Fibroblast of upper back skin (primary cell): ENCODE measurements around the gene PROC.
"Not testable (repeated sequence)": the region's sequence is repeated elsewhere in the genome, so short reads cannot be mapped to it uniquely, and the experiment has no call there.

ENCODE experiments used
- DNase-seq: peaks from one replicate; pipeline ENCODE4 v3.0.0-alpha.2; 2013

The PROC gene

GRCh38 chr2:127428057-127428814 is 10.0 kb downstream of the PROC start:
- no peak for DNase-seq

DNA sequence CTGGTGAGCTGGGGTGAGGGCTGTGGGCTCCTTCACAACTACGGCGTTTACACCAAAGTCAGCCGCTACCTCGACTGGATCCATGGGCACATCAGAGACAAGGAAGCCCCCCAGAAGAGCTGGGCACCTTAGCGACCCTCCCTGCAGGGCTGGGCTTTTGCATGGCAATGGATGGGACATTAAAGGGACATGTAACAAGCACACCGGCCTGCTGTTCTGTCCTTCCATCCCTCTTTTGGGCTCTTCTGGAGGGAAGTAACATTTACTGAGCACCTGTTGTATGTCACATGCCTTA is 10.5 kb downstream of the PROC start:
- no peak for DNase-seq

DNA sequence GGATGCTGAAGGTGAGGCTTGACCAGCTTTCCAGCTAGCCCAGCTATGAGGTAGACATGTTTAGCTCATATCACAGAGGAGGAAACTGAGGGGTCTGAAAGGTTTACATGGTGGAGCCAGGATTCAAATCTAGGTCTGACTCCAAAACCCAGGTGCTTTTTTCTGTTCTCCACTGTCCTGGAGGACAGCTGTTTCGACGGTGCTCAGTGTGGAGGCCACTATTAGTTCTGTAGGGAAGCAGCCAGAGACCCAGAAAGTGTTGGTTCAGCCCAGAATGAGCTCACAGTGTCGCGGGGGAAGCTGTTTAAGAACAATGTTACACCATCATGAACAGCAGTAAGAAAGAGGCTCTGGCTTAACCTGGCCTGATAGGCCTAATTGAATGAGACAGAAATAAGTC is 11.1 kb downstream of the PROC start:
- DNase-seq = no peak

GRCh38 chr2:127429844-127430425 is 11.7 kb downstream of the PROC start:
- no peak for DNase-seq

- no peak for DNase-seq
These were observed 13.3 kb downstream of the PROC start for GRCh38 chr2:127431408-127432023.

DNA sequence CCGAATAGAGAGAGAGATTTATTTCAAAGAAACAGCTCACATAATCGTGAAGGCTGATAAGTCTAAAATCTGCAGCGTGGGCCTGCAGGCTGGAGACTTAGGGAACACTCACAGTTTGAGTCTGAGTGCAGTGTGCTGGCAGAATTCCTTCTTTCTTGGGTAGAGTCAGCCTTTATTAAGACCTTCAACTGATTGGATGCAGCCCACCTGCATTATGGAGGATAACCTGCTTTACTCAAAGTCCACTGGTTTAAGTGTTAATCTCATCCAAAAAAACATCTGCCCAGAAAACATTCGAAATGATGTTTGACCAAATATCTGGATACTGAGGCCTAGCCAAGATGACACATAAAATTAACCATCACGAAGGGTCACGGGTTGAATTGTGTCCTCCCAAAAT is 16.3 kb downstream of the PROC start:
- DNase-seq = no peak

DNA sequence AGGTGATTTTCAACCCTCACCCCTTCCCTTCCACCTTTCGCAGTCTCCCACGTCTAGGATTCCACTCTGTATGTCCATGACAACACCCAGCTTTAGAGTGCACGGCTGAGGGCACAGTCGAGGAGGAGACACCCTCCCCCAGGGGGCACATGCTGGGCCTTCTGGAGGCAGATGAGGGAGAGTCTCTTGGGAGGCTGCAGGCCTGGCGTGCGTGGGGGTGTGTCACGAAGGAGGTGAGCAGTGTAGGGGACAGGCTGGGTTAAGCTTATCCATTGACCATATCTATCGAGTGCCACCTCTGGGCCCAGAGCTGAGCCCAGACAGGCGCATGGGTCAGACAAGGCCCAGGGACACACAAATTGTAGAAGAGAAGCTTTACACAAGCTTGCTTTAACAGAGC is 18.8 kb downstream of the PROC start:
- no peak for DNase-seq

GRCh38 chr2:127437781-127438726 is 19.8 kb downstream of the PROC start:
- DNase-seq = no peak

DNA sequence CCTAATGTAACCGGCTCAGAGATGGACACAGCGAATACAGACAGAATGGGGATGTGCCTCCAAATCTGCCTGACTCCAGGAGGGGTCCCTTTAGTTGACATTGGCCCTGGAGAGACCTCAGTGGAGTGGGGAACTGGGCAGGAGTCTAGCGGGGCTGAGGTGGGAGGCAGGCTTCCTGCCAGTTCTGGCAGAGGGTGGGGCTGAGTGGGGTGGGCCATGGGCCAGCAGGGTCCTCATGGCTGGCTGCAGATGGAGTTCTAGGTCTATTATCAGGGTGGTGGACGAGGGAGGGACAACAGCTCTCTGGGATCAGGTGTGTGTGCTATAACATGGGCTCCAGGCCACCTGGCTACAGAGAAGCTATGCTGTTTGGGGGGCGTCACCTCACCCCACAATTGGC is 21.1 kb downstream of the PROC start:
- DNase-seq = no peak

DNA sequence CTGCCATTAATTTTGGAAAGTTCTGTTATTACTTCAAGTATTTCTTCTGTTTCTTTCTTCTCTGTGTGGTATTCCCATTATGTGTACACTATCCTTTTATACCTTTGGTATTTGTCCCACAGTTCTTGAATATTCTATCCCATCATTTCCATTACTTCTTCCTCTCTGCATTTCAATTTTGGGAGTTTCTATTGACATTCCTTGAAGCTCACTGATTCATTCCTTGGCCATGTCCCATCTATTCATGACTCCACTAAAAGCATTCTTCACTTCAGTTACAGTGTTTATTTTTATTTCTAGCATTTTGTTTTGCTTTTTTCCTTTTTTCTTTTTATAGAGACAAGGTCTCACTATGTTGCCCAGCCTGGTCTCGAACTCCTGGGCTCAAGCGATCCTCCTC is 30.3 kb downstream of the PROC start:
- DNase-seq = peak; percentile 22

- DNase-seq = no peak
These were observed 31.2 kb downstream of the PROC start for GRCh38 chr2:127449414-127449813.

- DNase-seq = no peak
These were observed 31.7 kb downstream of the PROC start for GRCh38 chr2:127449898-127450297.

- DNase-seq = peak; percentile 17
These were observed 33.8 kb downstream of the PROC start for GRCh38 chr2:127451981-127452380.

- not testable (repeated sequence) for DNase-seq
These were observed 34.2 kb downstream of the PROC start for GRCh38 chr2:127452423-127452822.

GRCh38 chr2:127453013-127453391 is 34.8 kb downstream of the PROC start:
- no peak for DNase-seq

GRCh38 chr2:127453392-127454171 is 35.4 kb downstream of the PROC start:
- DNase-seq = peak; percentile 10

GRCh38 chr2:127454595-127455565 is 36.7 kb downstream of the PROC start:
- no peak for DNase-seq

DNA sequence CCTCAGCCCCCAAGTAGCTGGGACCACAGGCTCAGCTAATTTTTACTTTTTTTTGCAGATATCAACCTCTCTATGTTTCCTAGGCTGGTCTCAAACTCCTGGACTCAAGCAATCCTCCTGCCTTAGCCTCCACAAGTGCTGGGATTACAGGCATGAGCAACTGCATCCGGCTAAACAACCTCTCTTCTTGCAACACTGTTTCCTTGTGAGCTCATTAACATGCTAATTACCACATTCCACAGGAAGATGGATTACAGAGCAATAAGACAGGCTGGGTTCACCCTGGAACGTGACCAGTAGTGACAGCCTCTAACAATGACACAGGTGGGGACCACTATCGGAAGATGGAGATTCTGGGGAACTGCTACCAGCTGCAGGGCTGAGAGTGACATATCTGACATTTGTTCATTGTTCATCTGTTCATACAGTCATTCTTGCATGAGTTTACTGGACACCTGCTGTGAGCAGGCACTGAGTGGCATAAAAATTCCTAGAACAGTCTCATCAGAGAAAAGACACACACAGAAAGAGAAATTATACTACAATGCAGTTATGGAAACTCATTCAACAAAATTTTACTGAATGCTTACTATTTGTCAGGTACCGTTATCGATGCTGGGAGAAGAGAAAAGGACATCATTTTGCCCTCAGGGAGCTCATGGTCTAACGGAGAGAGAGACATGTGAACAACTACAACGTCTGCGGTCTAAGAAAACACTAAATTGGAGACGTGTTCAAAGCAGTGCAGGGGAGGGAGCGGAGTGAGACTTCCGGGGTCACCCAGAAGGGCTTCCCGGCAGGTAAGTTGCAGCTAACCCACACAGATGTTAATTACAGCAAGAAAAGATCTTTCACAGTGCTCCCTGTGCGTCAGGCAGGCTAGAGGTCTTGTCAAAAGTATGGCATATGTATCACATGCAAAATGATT is 37.6 kb downstream of the PROC start:
- DNase-seq = no peak

DNA sequence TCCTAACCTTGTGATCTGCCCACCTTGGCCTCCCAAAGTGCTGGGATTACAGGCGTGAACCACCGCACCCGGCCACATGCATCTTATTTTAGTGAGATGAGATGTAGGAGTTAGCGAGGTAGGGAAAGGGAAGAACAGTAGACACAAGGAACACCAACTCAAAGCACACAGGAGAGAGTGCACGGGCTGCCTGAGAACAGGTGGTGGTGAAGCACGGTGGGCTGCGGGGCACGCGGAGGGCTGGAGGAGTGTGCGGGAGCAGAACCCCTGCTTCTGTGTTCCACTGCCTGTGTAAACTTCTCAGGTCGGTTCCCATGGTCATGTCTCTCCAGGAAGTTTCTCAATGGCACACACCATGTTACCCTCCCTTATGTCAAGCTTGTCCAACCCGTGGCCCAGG is 38.7 kb downstream of the PROC start:
- no peak for DNase-seq

DNA sequence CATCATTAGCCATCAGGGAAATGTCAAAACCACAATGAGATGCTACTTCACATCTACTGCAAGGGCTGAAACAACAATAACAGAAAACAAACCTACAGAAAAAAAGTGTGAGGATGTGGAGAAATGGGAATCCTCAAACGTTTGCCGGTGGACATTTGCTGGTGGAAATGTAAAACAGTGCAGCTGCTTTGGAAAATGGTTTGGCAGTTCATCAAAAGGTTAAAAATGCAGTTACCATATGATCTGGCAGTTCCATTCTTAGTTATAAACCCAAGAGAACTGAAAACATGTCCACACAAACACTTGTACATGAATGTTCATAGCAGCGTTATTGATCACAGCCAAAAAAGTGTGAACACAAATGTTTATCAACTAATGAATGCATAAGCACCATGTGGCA is 44.2 kb downstream of the PROC start:
- no peak for DNase-seq
